ENCODE data around the gene CASP2. TPM values are rescaled to one million over a fixed set of nuclear protein-coding genes. Genes with fewer than 3 reads are reported as not detected.

CASP2 gene
- polyA plus RNA-seq, 2 of the 4 experiments (the other 2 are of a cell fraction), result 17.7 to 26.0 TPM

GRCh38 chr7:143252006-143252405 is 36.1 kb upstream of the CASP2 start:
- POLR2A ChIA-PET, result no interaction called here

GRCh38 chr7:143255564-143255963 is 32.6 kb upstream of the CASP2 start:
- Histone ChIP-seq H3K9me3 (no peaks in the 10 kb centered on the region), H3K4me1 (peaks cover 14% of the 10 kb centered on the region; the same call in 2 of the 3 replicates), H3K4me3 (no peak overlapping the region), H3K4me2 (no peak overlapping the region), H3K27ac (no peak overlapping the region)
- DNase-seq (ENCODE audit: low read depth in 1 of 2, low spot score in 1 of 2) (no peak), FAIRE-seq (no peak), ATAC-seq (no peak)
- POLR2A ChIA-PET, result interaction anchor here (0.5 kb wide), 1 partner anchor 10 kb away, joined by 6 read pairs; no protein-coding TSS in a partner anchor
- WGBS (ENCODE audit: missing lambda C conversion rate), result 45% methylated on average over 3 of the region's 3 CpGs
- CTCF ChIA-PET, result interaction anchor here (0.7 to 2.2 kb wide), 4 partner anchors 11 to 125 kb away, joined by 3 to 9 read pairs (median 4); no protein-coding TSS in a partner anchor
- TF ChIP-seq CHD2 (IDR thresholded peaks at IDR 0.05; ENCODE audit: low read length, partially characterized antibody), result no peak
- TF ChIP-seq HOXB13 (CRISPR knock-in tag; IDR thresholded peaks at IDR 0.05; ENCODE audit: low read depth), result no peak
- no peak for TF ChIP-seq KDM1A (IDR thresholded peaks at IDR 0.05; ENCODE audit: low read depth)
- TF ChIP-seq NPAS2 (CRISPR knock-in tag; IDR thresholded peaks at IDR 0.05; ENCODE audit: borderline replicate concordance), result no peak
- TF ChIP-seq MYC (IDR thresholded peaks at IDR 0.05; ENCODE audit: borderline replicate concordance, low read length), result no peak
- TF ChIP-seq REST (IDR thresholded peaks at IDR 0.05), result no peak

More at GRCh38 chr7:143252006-143252405, 36.1 kb upstream of the CASP2 start:
- TF ChIP-seq HES2 (IDR thresholded peaks at IDR 0.05) (no peak), SREBF2 (IDR thresholded peaks at IDR 0.05) (no peak), PHF8 (IDR thresholded peaks at IDR 0.05; ENCODE audit: borderline replicate concordance, low read depth) (no peak), MYC (IDR thresholded peaks at IDR 0.05; ENCODE audit: borderline replicate concordance, low read length) (no peak), RFX5 (IDR thresholded peaks at IDR 0.05) (no peak), CBX8 (IDR thresholded peaks at IDR 0.05) (no peak), TFCP2L1 (CRISPR knock-in tag; IDR thresholded peaks at IDR 0.05) (no peak), PBX3 (IDR thresholded peaks at IDR 0.05) (no peak), EHF (CRISPR knock-in tag; IDR thresholded peaks at IDR 0.05) (no peak), CTCF (IDR thresholded peaks at IDR 0.05) (no peak)
- Histone ChIP-seq H3K27ac (no peak overlapping the region), H3K4me2 (no peak overlapping the region), H3K9me3 (no peaks in the 10 kb centered on the region), H3K4me3 (no peak overlapping the region), H3K4me1 (no peaks in the 10 kb centered on the region)
- WGBS (ENCODE audit: missing lambda C conversion rate), result 64% methylated on average over 2 of the region's 2 CpGs
- FAIRE-seq (no peak), DNase-seq (ENCODE audit: low read depth in 1 of 2, low spot score in 1 of 2) (no peak), ATAC-seq (no peak)
- CTCF ChIA-PET, result no interaction called here

- peak; percentile 54 to 58; a peak in 5 of 6 replicates for ATAC-seq
- Histone ChIP-seq H3K4me2 (no peak overlapping the region), H3K4me1 (peaks cover 14% of the 10 kb centered on the region; the same call in 2 of the 3 replicates), H3K4me3 (no peak overlapping the region), H3K9me3 (no peaks in the 10 kb centered on the region), H3K27ac (no peak overlapping the region)
- 81% methylated on average over 3 of the region's 3 CpGs for WGBS (ENCODE audit: missing lambda C conversion rate)
- CTCF ChIA-PET, result interaction anchor here (0.7 to 2.2 kb wide), 4 partner anchors 11 to 124 kb away, joined by 3 to 9 read pairs (median 4); no protein-coding TSS in a partner anchor
- no peak for DNase-seq (ENCODE audit: low read depth in 1 of 2, low spot score in 1 of 2)
- POLR2A ChIA-PET, result no interaction called here
- TF ChIP-seq CBX8 (IDR thresholded peaks at IDR 0.05) (no peak), USF2 (IDR thresholded peaks at IDR 0.05) (no peak), GATA3 (IDR thresholded peaks at IDR 0.05; ENCODE audit: borderline replicate concordance) (no peak), NFE2L2 (conservative IDR thresholded peaks at IDR 0.05; ENCODE audit: low read length) (no peak), FOSB (CRISPR knock-in tag; IDR thresholded peaks at IDR 0.05) (no peak), ZFP36 (IDR thresholded peaks at IDR 0.05; ENCODE audit: borderline replicate concordance, partially characterized antibody) (no peak), EHMT2 (IDR thresholded peaks at IDR 0.05; ENCODE audit: low read depth) (no peak)
- FAIRE-seq, result no peak
Observed at GRCh38 chr7:143256325-143256724, 31.8 kb upstream of the CASP2 start.

Measured in A549 (cell line).